ENCODE results near the gene NCKAP1.

Gene NCKAP1

DNA sequence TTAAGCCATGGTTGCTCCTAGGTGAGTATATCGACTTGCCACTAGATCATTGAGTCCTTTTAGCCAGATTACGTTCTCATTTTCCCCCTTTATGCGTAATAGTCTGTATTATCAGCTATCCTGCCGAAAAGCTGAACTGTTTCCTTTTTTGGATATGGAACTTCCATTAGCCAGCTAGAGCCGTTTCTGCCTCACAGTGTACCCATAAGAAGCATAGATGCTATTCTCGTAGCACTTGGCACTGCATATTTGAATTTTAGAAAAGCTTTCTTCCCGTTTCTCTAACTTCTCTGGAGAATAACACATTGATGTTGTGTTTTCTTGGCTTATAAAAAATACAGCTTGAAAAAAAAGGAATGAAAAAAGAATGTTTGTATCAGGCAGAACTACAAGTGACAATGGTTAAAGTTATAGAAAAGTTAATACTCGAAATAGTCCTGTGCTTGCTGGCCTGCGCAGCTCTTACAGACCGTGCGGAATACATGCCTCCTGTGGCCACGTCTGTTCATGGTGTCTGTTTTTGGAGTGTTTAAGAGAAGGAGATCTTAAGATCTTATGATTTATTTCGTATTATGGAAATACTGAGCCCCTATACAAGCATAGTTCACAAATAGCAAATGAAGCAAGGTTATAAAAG is 41.0 kb upstream of the NCKAP1 start:
- H3K27ac ChIP-seq (replicated peaks) = peak overlapping the region; percentile 26
- peaks cover 6% of the 10 kb centered on the region for H3K27me3 ChIP-seq (ENCODE audit: insufficient read depth, poor library complexity, severe bottlenecking)
- DNase-seq (ENCODE audit: low read depth in 1 of 2, low spot score in 1 of 2) = peak; percentile 4 to 12
- peak overlapping the region; percentile 72 for H3K4me3 ChIP-seq (replicated peaks; ENCODE audit: insufficient read depth, low read length)
- no peak for TF ChIP-seq POLR2AphosphoS5 (IDR thresholded peaks at IDR 0.05; ENCODE audit: low read depth)
- TF ChIP-seq REST (IDR thresholded peaks at IDR 0.05; ENCODE audit: insufficient replicate concordance, low read depth) = no peak
- TF ChIP-seq SPI1 (IDR thresholded peaks at IDR 0.05; ENCODE audit: borderline replicate concordance, low read depth) = no peak
- TF ChIP-seq, protein P1, sequence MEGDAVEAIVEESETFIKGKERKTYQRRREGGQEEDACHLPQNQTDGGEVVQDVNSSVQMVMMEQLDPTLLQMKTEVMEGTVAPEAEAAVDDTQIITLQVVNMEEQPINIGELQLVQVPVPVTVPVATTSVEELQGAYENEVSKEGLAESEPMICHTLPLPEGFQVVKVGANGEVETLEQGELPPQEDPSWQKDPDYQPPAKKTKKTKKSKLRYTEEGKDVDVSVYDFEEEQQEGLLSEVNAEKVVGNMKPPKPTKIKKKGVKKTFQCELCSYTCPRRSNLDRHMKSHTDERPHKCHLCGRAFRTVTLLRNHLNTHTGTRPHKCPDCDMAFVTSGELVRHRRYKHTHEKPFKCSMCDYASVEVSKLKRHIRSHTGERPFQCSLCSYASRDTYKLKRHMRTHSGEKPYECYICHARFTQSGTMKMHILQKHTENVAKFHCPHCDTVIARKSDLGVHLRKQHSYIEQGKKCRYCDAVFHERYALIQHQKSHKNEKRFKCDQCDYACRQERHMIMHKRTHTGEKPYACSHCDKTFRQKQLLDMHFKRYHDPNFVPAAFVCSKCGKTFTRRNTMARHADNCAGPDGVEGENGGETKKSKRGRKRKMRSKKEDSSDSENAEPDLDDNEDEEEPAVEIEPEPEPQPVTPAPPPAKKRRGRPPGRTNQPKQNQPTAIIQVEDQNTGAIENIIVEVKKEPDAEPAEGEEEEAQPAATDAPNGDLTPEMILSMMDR (IDR thresholded peaks at IDR 0.05; ENCODE audit: insufficient read depth, low read length) = no peak
- no peak for TF ChIP-seq GABPA (IDR thresholded peaks at IDR 0.05; ENCODE audit: low read depth)

- peak within 1 kb of the TSS; percentile 26 for H3K27ac ChIP-seq (replicated peaks)
- peak; percentile 64 to 91 for DNase-seq (ENCODE audit: low read depth in 1 of 2, low spot score in 1 of 2)
- H3K4me3 ChIP-seq (replicated peaks; ENCODE audit: insufficient read depth, low read length) = peak within 1 kb of the TSS; percentile 72
- H3K27me3 ChIP-seq (ENCODE audit: insufficient read depth, poor library complexity, severe bottlenecking) = peaks cover 6% of the 10 kb centered on the region
- TF ChIP-seq POLR2AphosphoS5 (IDR thresholded peaks at IDR 0.05; ENCODE audit: low read depth) = peak; percentile 69; the same call in 1 of the 2 replicates
- TF ChIP-seq REST (IDR thresholded peaks at IDR 0.05; ENCODE audit: insufficient replicate concordance, low read depth) = peak; percentile 22
- TF ChIP-seq SPI1 (IDR thresholded peaks at IDR 0.05; ENCODE audit: borderline replicate concordance, low read depth) = no peak
- TF ChIP-seq GABPA (IDR thresholded peaks at IDR 0.05; ENCODE audit: low read depth) = no peak
- TF ChIP-seq, protein P1 (IDR thresholded peaks at IDR 0.05; ENCODE audit: insufficient read depth, low read length) = no peak
Measured at GRCh38 chr2:183078464-183079138, 40.3 kb upstream of the NCKAP1 start, which contains the start of gene DUSP19. TSS of gene DUSP19 (plus strand) at chr2:183078747. CDS start at chr2:183078934, 187 bp downstream.

- DNase-seq (ENCODE audit: low read depth in 1 of 2, low spot score in 1 of 2) = no peak
- Histone ChIP-seq H3K4me3 (replicated peaks; ENCODE audit: insufficient read depth, low read length) (peak overlapping the region; percentile 72), H3K27ac (replicated peaks) (no peak overlapping the region), H3K27me3 (ENCODE audit: insufficient read depth, poor library complexity, severe bottlenecking) (peaks cover 6% of the 10 kb centered on the region)
- TF ChIP-seq REST (IDR thresholded peaks at IDR 0.05; ENCODE audit: insufficient replicate concordance, low read depth) (no peak), SPI1 (IDR thresholded peaks at IDR 0.05; ENCODE audit: borderline replicate concordance, low read depth) (no peak), POLR2AphosphoS5 (IDR thresholded peaks at IDR 0.05; ENCODE audit: low read depth) (no peak), GABPA (IDR thresholded peaks at IDR 0.05; ENCODE audit: low read depth) (no peak)
- TF ChIP-seq, protein P1 (IDR thresholded peaks at IDR 0.05; ENCODE audit: insufficient read depth, low read length) = no peak
Measured at GRCh38 chr2:183078163-183078463, 39.9 kb upstream of the NCKAP1 start.
